T-helper 2 cell treated with Interferon-gamma antibody and Interleukin-4, amounts not matched to agents 5 μg/mL and 100 μg/mL, for 36 hours (primary cell): ENCODE results near the gene SLC1A2.
A peak's percentile ranks its signal among the peaks of the same experiment; 100 is the strongest.

ENCODE experiments used
- DNase-seq: peaks from one replicate; pipeline ENCODE4 v3.0.0; 2021; ENCODE audit warnings: low spot score
- H3K27ac Mint-ChIP-seq: one replicate; pipeline ENCODE4 v1.8.0; 2021; ENCODE audit warnings: mild to moderate bottlenecking, mixed read lengths
- H3K27me3 Mint-ChIP-seq: one replicate; pipeline ENCODE4 v1.8.0; 2021; ENCODE audit warnings: low read depth, mixed read lengths
- H3K36me3 Mint-ChIP-seq: one replicate; pipeline ENCODE4 v1.8.0; 2021; ENCODE audit warnings: low read depth, mixed read lengths
- H3K4me1 Mint-ChIP-seq: one replicate; pipeline ENCODE4 v1.8.0; 2021; ENCODE audit warnings: low read depth, mixed read lengths
- H3K4me3 Mint-ChIP-seq: one replicate; pipeline ENCODE4 v1.8.0; 2022; ENCODE audit warnings: mild to moderate bottlenecking, moderate library complexity, mixed read lengths
- H3K9me3 Mint-ChIP-seq: one replicate; pipeline ENCODE4 v1.8.0; 2021; ENCODE audit warnings: mixed read lengths

Gene SLC1A2

DNA sequence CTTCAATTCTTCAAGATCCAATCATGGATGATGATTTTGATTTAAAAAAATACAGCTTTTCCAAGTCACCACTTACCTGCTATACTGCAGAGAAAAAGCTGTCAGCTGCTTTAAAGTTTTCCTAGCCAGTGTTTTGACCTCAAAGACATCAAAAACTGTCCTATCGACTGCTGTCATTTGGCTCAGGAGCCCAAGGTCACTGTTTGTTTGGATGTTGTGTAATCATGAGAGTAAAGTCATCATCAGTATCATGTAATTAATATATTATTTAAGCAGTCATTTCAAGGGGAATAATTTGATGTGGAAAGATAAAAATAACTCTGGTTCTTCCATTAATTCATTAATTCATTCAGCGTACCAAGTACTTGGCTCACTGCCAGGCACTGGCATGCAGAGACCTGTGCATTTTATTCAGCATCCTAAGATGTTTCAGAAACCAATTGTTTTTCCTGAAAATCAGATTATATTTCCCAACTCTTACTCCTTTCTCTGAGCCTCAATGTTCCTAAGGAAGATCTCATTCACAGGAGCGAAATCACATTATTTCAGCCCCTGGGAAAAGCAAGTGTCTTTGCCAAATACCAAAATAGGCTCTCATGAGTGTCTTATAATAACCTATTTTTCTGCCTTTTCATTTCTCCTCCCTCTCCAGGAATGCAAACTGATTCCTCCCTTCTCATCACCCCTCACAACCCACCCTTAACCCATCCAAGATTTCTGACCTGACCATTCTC lies 59.9 kb downstream of the SLC1A2 start:
- peaks cover 7% of the 10 kb centered on the region for H3K4me1 Mint-ChIP-seq
- H3K9me3 Mint-ChIP-seq, result no peaks in the 10 kb centered on the region
- no peak overlapping the region for H3K27ac Mint-ChIP-seq
- H3K4me3 Mint-ChIP-seq, result no peak overlapping the region
- H3K27me3 Mint-ChIP-seq, result peaks cover 8% of the 10 kb centered on the region
- H3K36me3 Mint-ChIP-seq, result no peaks in the 10 kb centered on the region
- no peak for DNase-seq

- H3K36me3 Mint-ChIP-seq, result no peaks in the 10 kb centered on the region
- no peak overlapping the region for H3K4me3 Mint-ChIP-seq
- no peaks in the 10 kb centered on the region for H3K9me3 Mint-ChIP-seq
- H3K4me1 Mint-ChIP-seq, result peaks cover 7% of the 10 kb centered on the region
- DNase-seq, result no peak
- no peak overlapping the region for H3K27ac Mint-ChIP-seq
- H3K27me3 Mint-ChIP-seq, result peaks cover 8% of the 10 kb centered on the region
Observed at GRCh38 chr11:35358391-35358790, 61.0 kb downstream of the SLC1A2 start.

GRCh38 chr11:35357923-35358322 lies 61.4 kb downstream of the SLC1A2 start:
- peaks cover 7% of the 10 kb centered on the region for H3K4me1 Mint-ChIP-seq
- H3K27ac Mint-ChIP-seq, result no peak overlapping the region
- H3K4me3 Mint-ChIP-seq, result no peak overlapping the region
- no peak for DNase-seq
- no peaks in the 10 kb centered on the region for H3K9me3 Mint-ChIP-seq
- H3K36me3 Mint-ChIP-seq, result no peaks in the 10 kb centered on the region
- H3K27me3 Mint-ChIP-seq, result peaks cover 6% of the 10 kb centered on the region

DNA sequence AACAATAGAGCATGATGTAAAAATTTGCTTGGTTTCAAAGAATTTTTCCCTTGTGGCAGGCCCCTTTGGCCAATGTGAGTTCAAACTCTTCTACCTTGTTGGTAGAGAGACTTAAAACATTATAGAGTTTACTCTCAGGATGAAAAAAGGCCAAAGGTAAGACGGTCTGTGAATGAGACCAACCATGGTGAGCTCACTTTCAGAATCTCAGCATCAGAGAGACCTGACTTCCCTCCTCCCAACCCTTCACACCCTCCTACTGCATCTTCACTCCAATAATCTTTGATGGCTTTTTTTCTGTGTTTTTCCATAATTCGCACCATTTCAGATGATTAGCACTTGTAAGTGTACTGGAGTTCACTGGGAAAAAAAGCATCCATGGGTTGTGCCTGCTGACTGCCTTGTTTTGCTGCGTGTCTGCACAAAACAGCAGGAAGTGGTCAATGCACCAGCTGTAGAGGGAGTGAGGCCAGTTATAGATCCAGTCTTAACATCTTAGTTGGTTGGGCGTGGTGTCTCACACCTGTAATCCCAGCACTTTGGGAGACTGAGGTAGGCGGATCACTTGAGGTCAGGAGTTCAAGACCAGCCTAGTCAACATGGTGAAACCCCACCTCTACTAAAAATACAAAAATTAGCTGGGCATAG lies 64.1 kb downstream of the SLC1A2 start:
- no peak overlapping the region for H3K27ac Mint-ChIP-seq
- no peak overlapping the region for H3K4me3 Mint-ChIP-seq
- H3K4me1 Mint-ChIP-seq, result peaks cover 10% of the 10 kb centered on the region
- no peaks in the 10 kb centered on the region for H3K9me3 Mint-ChIP-seq
- DNase-seq, result no peak
- H3K36me3 Mint-ChIP-seq, result no peaks in the 10 kb centered on the region
- H3K27me3 Mint-ChIP-seq, result peaks cover 5% of the 10 kb centered on the region

- H3K4me1 Mint-ChIP-seq, result peaks cover 15% of the 10 kb centered on the region
- no peaks in the 10 kb centered on the region for H3K9me3 Mint-ChIP-seq
- peaks cover 5% of the 10 kb centered on the region for H3K27me3 Mint-ChIP-seq
- DNase-seq, result no peak
- H3K36me3 Mint-ChIP-seq, result no peaks in the 10 kb centered on the region
- H3K27ac Mint-ChIP-seq, result no peak overlapping the region
- H3K4me3 Mint-ChIP-seq, result no peak overlapping the region
Observed at GRCh38 chr11:35354644-35355043, 64.7 kb downstream of the SLC1A2 start.

GRCh38 chr11:35352077-35352888 lies 67.1 kb downstream of the SLC1A2 start:
- DNase-seq, result no peak
- Mint-ChIP-seq H3K36me3 (peaks cover 3% of the 10 kb centered on the region), H3K27me3 (no peaks in the 10 kb centered on the region), H3K27ac (no peak overlapping the region), H3K9me3 (no peaks in the 10 kb centered on the region), H3K4me3 (no peak overlapping the region), H3K4me1 (peaks cover 28% of the 10 kb centered on the region)

- Mint-ChIP-seq H3K4me3 (no peak overlapping the region), H3K36me3 (peaks cover 8% of the 10 kb centered on the region), H3K9me3 (peaks cover 5% of the 10 kb centered on the region), H3K27ac (no peak overlapping the region), H3K4me1 (peaks cover 37% of the 10 kb centered on the region), H3K27me3 (peaks cover 2% of the 10 kb centered on the region)
- DNase-seq, result no peak
Observed at GRCh38 chr11:35349897-35350296, 69.5 kb downstream of the SLC1A2 start.

DNA sequence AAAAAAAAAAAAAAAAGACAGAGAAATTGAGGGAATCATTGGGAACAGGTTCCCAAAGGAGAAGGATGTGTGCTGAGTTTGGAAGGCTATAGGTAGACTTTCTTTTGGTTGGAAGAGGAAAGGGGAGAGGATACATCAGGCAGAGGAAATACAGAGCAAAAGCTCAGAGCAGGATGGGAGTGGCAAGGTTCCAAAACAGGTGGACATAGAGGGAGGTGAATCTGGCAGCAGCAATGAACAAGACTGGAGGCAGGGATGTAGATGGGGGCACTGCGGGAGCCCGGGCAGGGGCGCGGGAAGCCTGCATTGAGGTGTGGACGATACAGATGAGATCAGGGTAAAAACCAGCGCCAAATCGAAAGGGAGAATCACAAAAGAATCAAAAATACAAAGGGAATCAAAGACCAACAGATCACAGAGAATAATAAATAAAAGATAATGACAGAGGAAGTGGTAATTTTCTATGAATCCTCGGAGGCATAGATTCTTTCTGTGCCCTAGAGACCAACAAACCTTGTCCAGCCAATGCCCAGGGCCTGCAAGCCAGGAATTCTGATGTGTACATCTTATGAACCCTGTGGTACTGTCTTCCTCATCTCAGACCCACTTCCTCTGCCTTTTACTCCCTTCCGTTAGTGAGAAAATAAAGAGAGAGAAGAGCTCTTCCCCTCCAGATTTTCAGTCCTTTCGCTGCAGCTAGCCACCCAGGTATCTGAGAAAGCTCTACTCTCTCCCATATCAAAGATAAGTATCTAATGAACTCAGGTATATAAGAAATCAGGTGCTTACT lies 70.3 kb downstream of the SLC1A2 start:
- no peak for DNase-seq
- Mint-ChIP-seq H3K9me3 (peaks cover 5% of the 10 kb centered on the region), H3K27me3 (peaks cover 2% of the 10 kb centered on the region), H3K36me3 (peaks cover 9% of the 10 kb centered on the region), H3K4me1 (peaks cover 44% of the 10 kb centered on the region), H3K27ac (peak overlapping the region; percentile 64), H3K4me3 (peak overlapping the region; percentile 35)

DNA sequence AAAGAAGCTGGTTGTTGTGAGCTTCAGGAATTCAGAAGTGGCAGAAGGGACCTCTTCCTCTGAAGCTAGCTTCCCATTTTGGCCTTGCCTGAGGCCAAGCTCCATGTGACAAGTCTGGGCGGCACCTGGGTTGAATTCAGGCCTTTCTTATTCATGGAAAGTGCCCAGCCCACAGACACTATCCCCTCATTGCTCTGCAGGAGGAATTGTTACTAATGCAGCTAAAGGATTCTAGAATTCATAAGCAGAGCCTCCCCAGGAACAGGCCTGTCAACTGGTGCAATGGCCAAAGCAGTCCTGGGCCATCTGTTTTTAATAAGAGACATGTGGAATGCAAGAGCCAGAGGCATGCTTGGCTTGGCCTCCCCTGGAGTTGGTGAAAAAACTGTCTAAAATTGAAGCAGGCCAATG lies 71.4 kb downstream of the SLC1A2 start:
- H3K9me3 Mint-ChIP-seq, result peaks cover 5% of the 10 kb centered on the region
- H3K27ac Mint-ChIP-seq, result no peak overlapping the region
- H3K27me3 Mint-ChIP-seq, result peaks cover 2% of the 10 kb centered on the region
- DNase-seq, result no peak
- no peak overlapping the region for H3K4me3 Mint-ChIP-seq
- H3K4me1 Mint-ChIP-seq, result peaks cover 55% of the 10 kb centered on the region
- H3K36me3 Mint-ChIP-seq, result peaks cover 9% of the 10 kb centered on the region

- Mint-ChIP-seq H3K27me3 (peaks cover 2% of the 10 kb centered on the region), H3K4me3 (no peak overlapping the region), H3K36me3 (peaks cover 9% of the 10 kb centered on the region), H3K27ac (no peak overlapping the region), H3K4me1 (peaks cover 58% of the 10 kb centered on the region), H3K9me3 (peaks cover 5% of the 10 kb centered on the region)
- no peak for DNase-seq
Observed at GRCh38 chr11:35347173-35347878, 72.0 kb downstream of the SLC1A2 start.

- peaks cover 64% of the 10 kb centered on the region for H3K4me1 Mint-ChIP-seq
- H3K27ac Mint-ChIP-seq, result no peak overlapping the region
- H3K27me3 Mint-ChIP-seq, result peaks cover 2% of the 10 kb centered on the region
- no peak for DNase-seq
- no peak overlapping the region for H3K4me3 Mint-ChIP-seq
- peaks cover 5% of the 10 kb centered on the region for H3K9me3 Mint-ChIP-seq
- peaks cover 9% of the 10 kb centered on the region for H3K36me3 Mint-ChIP-seq
Observed at GRCh38 chr11:35346472-35347156, 72.7 kb downstream of the SLC1A2 start.

DNA sequence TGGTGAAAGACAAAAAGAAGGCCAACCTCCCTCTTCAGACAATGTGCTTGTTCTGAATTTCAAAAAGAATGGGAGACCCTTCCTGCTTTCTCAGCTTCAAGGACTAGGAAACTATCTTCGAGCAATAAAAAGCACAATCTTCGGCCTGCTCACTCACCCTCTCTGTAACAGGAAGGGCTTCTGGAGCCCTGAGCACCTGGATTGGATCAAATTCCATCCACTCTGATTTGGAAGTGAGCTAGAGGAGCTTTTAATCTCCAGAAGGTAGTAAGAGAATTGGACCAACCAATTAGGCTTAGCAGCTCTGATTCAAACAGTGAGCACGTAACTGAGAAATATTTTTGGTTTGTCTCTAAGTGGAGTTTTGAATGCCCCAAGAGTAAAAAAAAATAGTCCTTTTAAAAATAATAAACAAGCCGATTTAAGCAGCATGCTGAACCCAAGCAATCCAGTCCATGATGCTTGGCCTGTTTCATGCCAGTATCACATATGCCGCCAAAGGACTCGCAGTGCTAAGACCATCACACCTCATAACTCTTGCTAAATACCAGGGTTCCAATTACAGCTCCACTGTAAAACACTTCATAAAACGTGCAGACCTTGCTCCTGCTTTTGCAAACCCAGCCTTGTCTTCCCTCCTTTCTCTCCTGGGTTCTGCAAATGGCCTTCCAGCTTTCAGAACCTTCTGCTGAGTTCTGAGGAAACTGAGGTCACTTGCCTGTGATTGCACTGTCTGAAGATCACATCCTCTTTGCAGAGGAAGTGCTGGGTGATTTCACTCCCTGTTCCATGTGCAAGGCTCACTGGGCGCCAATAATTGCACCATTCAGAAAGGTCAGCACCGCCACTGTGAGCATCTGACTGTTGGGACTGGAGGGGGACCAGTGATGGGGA lies 74.4 kb downstream of the SLC1A2 start:
- H3K4me3 Mint-ChIP-seq, result peak overlapping the region; percentile 49

More for the DNA sequence above, 74.4 kb downstream of the SLC1A2 start:
- H3K27me3 Mint-ChIP-seq, result peaks cover 2% of the 10 kb centered on the region
- H3K9me3 Mint-ChIP-seq, result peaks cover 5% of the 10 kb centered on the region
- peaks cover 67% of the 10 kb centered on the region for H3K4me1 Mint-ChIP-seq
- DNase-seq, result no peak
- peaks cover 9% of the 10 kb centered on the region for H3K36me3 Mint-ChIP-seq
- no peak overlapping the region for H3K27ac Mint-ChIP-seq
